Fibroblast of peridontal ligament (primary cell): ENCODE measurements around the gene GUF1.

Source experiments
- DNase-seq: peaks from one replicate; pipeline ENCODE4 v3.0.0-alpha.2; 2010; ENCODE audit errors: extremely low read depth

GUF1 gene

GRCh38 chr4:44678094-44679041 lies at the start of gene GUF1:
Gene GUF1 (plus strand): TSS chr4:44678420. CDS start chr4:44678623, 203 bp downstream.
- DNase-seq, result peak; percentile 88

GRCh38 chr4:44629280-44629866 lies 48.8 kb upstream of the GUF1 start:
- DNase-seq, result peak; percentile 56

- peak; percentile 1 for DNase-seq
Observed at GRCh38 chr4:44632089-44632488, 46.1 kb upstream of the GUF1 start.

GRCh38 chr4:44632733-44633132 lies 45.5 kb upstream of the GUF1 start:
- DNase-seq, result no peak

GRCh38 chr4:44638091-44638490 lies 40.1 kb upstream of the GUF1 start:
- DNase-seq, result no peak

- no peak for DNase-seq
Observed at GRCh38 chr4:44646151-44646550, 32.1 kb upstream of the GUF1 start.

- DNase-seq, result no peak
Observed at GRCh38 chr4:44651425-44651824, 26.8 kb upstream of the GUF1 start, which contains the start of gene YIPF7. Gene YIPF7 (minus strand): TSS chr4:44651625. CDS start chr4:44650100, 1,525 bp downstream.

GRCh38 chr4:44652002-44652401 lies 26.2 kb upstream of the GUF1 start:
- DNase-seq, result no peak

- DNase-seq, result no peak
Observed at GRCh38 chr4:44660396-44660795, 17.8 kb upstream of the GUF1 start.

- no peak for DNase-seq
Observed at GRCh38 chr4:44661940-44662622, 16.1 kb upstream of the GUF1 start.

GRCh38 chr4:44662623-44663005 lies 15.6 kb upstream of the GUF1 start:
- no peak for DNase-seq

- DNase-seq, result no peak
Observed at GRCh38 chr4:44663539-44664263, 14.5 kb upstream of the GUF1 start.

GRCh38 chr4:44668526-44668925 lies 9.7 kb upstream of the GUF1 start:
- DNase-seq, result no peak

- no peak for DNase-seq
Observed at GRCh38 chr4:44670506-44671199, 7.6 kb upstream of the GUF1 start.

- DNase-seq, result no peak
Observed at GRCh38 chr4:44671636-44672035, 6.6 kb upstream of the GUF1 start.

- DNase-seq, result peak; percentile 5
Observed at GRCh38 chr4:44674471-44674870, 3.7 kb upstream of the GUF1 start.

GRCh38 chr4:44675366-44675765 lies 2.9 kb upstream of the GUF1 start:
- DNase-seq, result no peak

GRCh38 chr4:44679060-44679459 lies 840 bp downstream of the GUF1 start:
- DNase-seq, result no peak

- no peak for DNase-seq
Observed at GRCh38 chr4:44684648-44685047, 6.4 kb downstream of the GUF1 start.

GRCh38 chr4:44700427-44700826 lies 22.2 kb downstream of the GUF1 start:
- no peak for DNase-seq

GRCh38 chr4:44701037-44701436 lies 22.8 kb downstream of the GUF1 start:
- DNase-seq, result no peak
